NCI-H748 (cell line): ENCODE results near the gene CGB3.

Experiments
- DNase-seq: peaks from one replicate; lab custom pipeline; 2025; ENCODE audit not compliant: unreplicated experiment; lab: John Stamatoyannopoulos, UW

CGB3 gene

GRCh38 chr19:48989701-48990291, 34.3 kb downstream of the CGB3 start:
- no peak for DNase-seq

- no peak for DNase-seq
Measured at GRCh38 chr19:48988860-48989259, 35.3 kb downstream of the CGB3 start.

GRCh38 chr19:48988286-48988685, 35.8 kb downstream of the CGB3 start:
- no peak for DNase-seq

GRCh38 chr19:48987323-48987722, 36.8 kb downstream of the CGB3 start:
- no peak for DNase-seq

- no peak for DNase-seq
Measured at GRCh38 chr19:48986211-48986610, 37.9 kb downstream of the CGB3 start.

GRCh38 chr19:48985711-48986110, 38.4 kb downstream of the CGB3 start:
- DNase-seq, result no peak

- no peak for DNase-seq
Measured at GRCh38 chr19:48982280-48982679, 41.9 kb downstream of the CGB3 start.

GRCh38 chr19:48977061-48977460, 47.1 kb downstream of the CGB3 start:
- DNase-seq, result no peak

- peak; percentile 47 for DNase-seq
Measured at GRCh38 chr19:48975947-48976847, 47.9 kb downstream of the CGB3 start.
